GM12872 (cell line): ENCODE measurements around the gene FGF18.

Source experiments
- TF ChIP-seq, protein P1 (sequence below): IDR thresholded peaks from 3 replicates; pipeline ENCODE4 v1.5.1; 2011; ENCODE audit warnings: low read depth, mild to moderate bottlenecking, low read length, moderate library complexity; ENCODE audit not compliant: insufficient read depth

Gene FGF18

DNA sequence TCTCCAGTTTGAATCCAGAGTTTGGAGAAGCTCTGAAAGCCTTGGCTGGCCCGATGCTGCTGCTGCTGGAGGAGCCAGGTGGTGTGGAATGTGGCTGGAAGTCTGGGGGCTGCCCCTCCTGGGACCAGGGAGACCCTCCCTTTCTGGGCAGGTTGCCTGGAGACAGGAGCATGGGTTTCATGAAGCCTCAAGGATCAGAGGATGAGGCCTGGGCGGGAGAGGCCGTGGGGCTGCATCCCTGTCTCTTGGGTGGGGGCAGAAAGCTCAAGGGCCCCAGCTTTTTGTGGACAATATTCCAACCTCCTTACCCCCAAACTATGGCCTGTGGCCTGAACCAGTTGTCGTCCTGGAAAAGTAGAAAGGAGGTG lies 10.1 kb downstream of the FGF18 start:
- TF ChIP-seq, protein P1, sequence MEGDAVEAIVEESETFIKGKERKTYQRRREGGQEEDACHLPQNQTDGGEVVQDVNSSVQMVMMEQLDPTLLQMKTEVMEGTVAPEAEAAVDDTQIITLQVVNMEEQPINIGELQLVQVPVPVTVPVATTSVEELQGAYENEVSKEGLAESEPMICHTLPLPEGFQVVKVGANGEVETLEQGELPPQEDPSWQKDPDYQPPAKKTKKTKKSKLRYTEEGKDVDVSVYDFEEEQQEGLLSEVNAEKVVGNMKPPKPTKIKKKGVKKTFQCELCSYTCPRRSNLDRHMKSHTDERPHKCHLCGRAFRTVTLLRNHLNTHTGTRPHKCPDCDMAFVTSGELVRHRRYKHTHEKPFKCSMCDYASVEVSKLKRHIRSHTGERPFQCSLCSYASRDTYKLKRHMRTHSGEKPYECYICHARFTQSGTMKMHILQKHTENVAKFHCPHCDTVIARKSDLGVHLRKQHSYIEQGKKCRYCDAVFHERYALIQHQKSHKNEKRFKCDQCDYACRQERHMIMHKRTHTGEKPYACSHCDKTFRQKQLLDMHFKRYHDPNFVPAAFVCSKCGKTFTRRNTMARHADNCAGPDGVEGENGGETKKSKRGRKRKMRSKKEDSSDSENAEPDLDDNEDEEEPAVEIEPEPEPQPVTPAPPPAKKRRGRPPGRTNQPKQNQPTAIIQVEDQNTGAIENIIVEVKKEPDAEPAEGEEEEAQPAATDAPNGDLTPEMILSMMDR = no peak

DNA sequence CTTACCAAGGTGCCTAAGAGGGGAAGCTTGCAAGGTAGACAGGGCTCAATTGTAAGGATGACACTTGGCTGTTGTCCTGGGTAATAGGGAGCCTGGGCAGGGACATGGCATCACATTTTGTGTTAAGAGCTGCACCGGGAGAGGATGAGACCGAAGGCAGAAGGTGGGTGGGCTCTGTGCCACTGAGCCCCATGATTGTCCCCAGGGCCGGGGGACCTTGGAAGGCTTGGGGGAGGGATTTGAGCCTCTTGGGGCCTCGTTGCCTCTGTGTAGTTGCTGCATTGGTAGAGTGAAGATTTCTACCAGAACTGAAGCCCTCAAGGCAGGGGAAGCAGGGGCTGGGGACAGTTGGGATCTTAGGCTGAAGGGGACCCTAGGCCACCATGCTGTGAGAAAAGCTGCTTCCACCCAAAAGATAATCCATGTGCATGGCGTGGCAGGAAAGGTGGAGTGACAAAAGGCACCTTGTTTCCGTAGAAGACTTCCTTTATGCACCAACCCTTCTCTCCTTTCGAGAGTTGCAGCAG lies 11.9 kb downstream of the FGF18 start:
- TF ChIP-seq, protein P1 = no peak

DNA sequence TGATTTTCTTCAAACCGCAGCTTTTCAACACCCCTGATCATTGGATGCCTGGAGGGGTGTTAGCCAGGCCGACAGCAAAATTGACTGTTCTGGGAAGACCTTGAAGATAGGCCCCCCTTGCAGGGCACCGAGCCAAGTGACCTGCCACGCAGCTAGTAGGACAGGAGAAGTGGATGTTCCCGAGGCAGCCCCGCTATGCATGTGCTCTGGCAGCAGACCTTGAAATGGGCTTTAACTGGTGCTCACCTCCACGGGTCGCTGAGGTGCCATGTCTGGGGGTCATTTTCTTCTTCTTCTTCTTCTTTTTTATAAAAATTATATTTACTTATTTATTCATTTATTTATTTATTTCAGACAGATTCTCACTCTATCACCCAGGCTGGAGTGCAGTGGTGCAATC lies 12.6 kb downstream of the FGF18 start:
- TF ChIP-seq, protein P1 = no peak

DNA sequence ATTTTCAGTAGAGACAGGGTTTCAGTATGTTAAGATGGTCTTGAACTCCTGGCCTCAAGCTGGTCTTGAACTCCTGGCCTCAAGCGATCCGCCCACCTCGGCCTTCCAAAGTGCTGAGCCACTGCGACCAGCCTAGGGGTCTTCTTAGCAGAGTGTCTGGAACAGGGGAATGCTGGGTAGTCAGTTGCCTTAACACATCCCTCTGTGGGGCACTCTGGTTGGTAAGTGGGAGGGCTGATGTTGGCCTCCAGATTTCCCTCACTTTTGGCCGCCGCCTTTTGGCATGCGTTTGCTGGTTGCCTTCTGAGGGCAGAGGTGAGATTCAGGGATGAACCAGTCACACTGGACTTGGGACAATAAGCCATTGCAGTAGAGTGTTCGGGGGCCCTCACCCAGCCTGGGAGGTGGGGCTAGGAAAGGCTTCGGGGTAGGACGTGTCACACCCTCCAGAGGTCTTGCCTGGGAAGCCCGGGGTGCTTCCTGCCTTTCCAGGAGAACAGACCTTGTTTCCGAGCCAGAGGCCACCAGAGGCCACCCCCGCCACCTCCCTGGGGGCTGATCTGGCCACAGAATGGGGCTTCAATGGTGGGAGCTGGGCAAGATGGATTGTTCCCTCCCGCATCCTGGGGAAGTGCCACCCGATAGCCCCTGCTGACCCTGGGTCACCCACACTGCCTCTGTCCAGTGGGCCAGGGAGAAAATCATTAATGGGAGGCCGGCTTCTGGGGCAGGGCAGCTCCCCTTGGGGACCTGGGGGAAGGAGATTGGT lies 13.3 kb downstream of the FGF18 start:
- TF ChIP-seq, protein P1 = no peak

DNA sequence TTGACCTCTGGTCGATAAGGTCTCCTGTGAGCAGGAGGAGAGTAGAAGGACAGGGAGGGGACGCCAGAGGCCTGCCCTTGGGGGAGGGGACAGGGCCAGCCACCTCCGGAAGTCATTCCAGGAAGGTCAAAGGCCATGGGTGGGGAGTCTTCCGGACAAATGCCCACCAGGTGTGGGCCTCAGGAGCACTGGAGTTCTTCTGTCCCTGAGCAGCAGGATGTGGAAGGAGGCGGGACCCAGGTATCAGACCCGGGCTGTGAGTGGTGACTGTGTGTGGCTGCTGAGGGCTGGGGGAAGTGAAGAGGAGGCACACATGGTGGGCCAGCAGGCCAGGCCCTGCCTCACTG lies 13.9 kb downstream of the FGF18 start:
- TF ChIP-seq, protein P1 = no peak

DNA sequence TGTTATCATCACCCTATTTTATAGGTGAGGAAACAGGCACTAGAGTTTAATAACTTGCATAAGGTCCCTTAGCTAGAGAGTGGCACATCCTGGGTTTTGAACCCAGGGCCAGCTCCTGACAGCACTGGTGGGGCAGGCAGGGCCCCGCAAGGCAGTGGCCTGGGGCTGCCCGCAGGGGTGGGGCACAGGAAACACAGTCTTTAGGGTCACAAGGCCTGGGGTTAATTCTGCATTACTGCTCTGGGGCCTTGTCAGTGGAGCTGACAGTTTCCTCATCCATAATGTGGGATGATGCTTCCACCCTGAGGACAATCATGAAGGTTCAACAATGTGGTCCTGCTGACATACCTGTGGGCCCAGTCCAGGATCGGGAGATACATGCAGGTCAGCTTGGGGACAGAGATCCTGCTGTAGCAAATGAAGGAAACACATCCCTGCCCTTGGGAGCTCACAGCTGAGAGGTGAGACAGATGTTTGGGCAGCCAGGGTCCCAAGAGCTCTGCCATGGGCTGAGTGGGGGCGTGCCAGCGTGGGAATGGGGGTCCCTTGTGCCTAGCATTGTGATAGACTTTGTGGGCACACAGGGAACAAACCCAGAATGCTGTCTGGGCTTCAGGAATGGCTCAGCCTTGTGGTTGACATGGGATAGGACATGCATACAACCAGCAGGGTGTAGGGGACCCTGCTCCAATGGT lies 14.7 kb downstream of the FGF18 start:
- TF ChIP-seq, protein P1 = no peak

DNA sequence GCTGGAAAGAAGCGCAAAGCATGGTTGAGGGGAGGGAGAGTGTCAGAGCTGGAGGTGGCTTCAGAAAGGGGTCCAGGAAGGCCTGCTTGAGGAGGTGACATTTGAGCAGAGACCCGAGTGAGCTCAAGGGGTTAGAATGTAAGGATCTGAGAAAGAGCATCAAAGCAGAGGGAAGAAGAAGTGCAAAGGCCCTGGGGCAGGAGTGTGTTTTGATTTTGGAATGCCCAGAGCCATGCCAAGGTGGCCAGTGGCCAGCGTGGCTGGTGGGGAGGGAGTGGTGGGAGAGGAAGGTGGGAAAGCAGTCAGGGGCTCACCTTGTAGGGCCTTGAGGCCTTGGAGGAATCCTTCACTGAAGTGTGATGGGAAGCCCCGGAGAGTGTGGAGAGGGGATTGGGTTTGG lies 15.4 kb downstream of the FGF18 start:
- TF ChIP-seq, protein P1 = no peak
